GM18507 (cell line): ENCODE data around the gene MT1F.
A peak's percentile ranks its signal among the peaks of the same experiment; 100 is the strongest.

Experiments used
- DNase-seq: peaks from one replicate; pipeline ENCODE4 v3.0.0; 2011; ENCODE audit warnings: low read depth; ENCODE audit not compliant: insufficient read length; ENCODE audit errors: extremely low spot score
- FAIRE-seq: peaks from 2 replicates; lab custom pipeline; 2011; peaks lifted over from hg19 to GRCh38; lab: Jason Lieb, UNC

Gene MT1F

DNA sequence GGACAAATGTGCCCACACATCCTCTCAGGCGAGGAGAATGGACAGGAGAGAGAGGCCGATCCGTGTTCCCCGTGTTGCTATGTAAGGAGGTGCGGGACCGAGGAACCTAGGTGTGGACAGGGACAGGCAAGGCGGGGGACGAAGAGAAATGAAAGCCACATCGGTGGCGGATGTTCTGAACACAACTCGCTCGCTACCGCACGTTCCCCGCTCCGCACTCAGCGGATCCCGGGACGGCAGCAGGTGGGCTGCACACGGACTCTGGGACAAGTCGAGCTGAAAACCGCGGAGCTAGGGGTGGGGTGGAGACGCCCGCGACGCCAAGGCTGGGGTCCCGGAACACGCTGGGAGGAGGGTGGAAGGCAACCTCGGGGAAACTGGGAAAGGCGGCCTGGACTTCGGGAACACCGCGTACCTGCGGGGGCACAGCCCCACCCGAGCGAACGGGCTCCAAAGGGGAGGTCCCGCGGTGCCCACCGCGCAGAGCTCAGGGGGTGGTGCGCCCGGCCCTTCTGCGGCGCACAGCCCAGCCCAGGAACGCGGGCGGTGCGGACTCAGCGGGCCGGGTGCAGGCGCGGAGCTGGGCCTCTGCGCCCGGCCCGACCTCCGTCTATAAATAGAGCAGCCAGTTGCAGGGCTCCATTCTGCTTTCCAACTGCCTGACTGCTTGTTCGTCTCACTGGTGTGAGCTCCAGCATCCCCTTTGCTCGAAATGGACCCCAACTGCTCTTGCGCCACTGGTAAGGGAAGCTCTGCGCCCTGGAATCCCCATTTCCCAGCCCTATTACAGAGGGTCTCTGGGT lies 32.4 kb upstream of the MT1F start, which contains the start of gene MT1E:
TSS of gene MT1E (plus strand) at position 642 of the 803 bp plus-strand sequence. CDS start at position 713, 71 bp downstream.
- DNase-seq (no peak), FAIRE-seq (no peak)

DNA sequence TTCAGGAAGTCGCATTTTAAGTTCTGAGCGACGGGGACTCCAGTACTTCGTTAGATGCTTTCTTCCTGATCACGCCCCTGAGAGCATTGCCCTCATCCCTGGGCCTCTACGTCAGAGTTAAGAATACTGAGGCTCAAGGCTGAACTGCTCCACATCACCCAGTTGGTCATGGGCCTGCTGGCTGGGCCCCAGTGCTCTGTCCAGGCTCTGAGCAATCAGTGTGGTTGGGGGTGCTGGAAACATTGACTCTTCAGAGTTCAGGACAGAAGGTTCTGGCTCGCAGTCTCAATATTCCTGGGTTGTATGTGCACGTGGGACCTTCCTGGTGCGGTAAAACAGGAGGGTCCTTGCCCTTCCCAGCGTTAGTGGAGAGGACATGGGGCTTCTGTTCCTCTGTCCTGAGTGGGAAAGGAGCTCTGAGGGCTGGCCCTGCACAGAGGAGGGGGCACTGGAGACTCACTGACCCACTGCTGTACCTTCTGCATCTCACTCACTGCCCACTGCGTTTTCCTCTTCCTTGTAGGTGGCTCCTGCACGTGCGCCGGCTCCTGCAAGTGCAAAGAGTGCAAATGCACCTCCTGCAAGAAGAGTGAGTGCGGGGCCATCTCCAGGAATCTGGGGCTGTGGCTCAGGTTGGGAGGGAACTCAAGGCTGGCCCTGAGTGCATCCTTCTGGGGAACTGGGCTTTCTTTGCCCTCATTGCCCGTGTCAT lies 31.7 kb upstream of the MT1F start:
- FAIRE-seq (no peak), DNase-seq (no peak)

DNA sequence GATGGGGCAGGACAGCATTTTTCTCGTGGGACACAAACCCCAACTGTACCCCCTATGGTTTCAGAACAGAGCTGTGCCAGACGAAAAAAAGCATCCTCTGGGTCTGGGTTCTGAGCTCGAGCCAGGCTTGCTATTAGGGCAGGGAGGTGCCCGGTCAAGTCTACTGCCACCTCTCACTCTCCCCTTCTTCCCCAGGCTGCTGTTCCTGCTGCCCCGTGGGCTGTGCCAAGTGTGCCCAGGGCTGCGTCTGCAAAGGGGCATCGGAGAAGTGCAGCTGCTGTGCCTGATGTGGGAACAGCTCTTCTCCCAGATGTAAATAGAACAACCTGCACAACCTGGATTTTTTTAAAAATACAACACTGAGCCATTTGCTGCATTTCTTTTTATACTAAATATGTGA lies 31.1 kb upstream of the MT1F start:
- FAIRE-seq, result no peak
- DNase-seq, result no peak

DNA sequence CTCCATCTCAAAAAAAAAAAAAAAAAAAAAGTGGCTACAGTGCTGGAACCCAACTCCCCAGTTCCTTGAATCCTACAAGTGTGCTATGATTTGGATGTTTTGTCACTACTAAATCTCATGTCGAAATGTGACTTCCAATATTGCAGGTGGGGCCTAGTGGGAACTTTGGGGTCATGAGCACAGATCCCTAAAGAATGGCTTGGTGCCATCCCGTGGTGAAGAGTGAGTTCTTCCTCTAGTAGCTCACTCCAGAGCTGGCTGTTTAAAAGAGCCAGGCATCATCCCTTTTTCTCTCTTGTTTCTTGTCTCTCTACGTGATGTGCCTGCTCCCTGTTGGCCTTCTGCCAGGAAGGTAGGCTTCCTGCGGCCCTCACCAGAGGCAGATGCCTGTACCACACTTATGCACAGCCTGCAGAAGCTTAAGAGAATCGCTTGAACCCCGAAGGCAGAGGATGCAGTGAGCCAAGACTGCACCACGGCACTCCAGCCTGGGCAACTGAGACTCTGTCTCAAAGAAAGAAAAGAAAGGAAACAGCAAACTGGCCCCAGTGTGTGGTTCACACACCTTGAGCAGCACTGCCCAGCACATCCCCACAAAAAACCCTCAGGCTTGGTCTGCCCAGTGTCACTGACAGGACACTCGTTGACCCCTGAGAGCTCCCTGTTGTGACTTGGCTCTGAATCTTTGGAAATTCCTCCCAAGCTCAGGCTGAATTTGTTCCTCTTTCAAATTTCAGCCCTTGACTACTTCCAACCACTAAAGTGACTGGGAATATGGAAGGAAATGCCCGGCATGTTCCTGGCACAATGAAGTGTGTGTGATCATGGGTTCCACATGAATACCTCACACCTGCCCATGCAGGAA lies 29.0 kb upstream of the MT1F start:
- FAIRE-seq, result no peak

DNA sequence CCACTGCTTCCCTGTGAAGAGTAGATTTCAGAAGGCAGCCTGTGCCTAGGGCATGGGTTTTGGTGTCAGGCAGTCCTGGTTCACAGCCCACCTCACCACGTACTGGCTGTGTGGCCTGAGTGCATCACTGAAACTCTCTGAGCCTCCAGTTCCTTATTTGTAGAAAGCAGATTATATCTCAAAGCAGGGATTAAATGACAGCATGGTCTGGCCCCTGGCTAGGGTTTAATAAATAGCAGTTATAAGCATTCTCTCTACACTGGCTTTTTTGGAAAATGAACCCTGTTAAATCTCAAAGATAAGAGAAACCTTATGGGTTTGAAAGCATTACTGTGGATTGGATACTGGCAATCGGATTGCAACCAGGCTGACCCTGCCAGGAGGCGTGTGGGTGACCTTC lies 28.2 kb upstream of the MT1F start:
- no peak for FAIRE-seq
- no peak for DNase-seq

More for the DNA sequence above, 29.0 kb upstream of the MT1F start:
- DNase-seq, result no peak

DNA sequence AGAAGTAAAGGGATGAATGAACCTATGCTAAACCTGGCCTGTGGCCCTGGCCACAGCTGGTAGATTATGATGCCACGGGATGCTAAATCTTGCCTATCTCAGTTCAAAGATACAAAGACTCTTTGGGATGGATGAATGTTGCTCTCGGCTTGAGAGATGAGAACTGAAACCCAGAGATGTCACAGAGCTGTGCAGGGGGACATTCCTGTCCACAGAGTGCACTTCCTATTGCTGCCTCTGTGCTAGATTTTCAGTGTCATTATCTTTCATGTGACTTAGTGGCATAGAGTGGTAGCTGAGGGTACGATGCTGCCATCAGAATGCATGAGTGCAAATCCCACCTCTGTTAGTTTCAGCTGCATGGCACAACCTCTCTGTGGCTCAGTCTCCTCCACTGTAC lies 27.6 kb upstream of the MT1F start:
- peak; percentile 80 for FAIRE-seq
- peak; percentile 30 for DNase-seq

DNA sequence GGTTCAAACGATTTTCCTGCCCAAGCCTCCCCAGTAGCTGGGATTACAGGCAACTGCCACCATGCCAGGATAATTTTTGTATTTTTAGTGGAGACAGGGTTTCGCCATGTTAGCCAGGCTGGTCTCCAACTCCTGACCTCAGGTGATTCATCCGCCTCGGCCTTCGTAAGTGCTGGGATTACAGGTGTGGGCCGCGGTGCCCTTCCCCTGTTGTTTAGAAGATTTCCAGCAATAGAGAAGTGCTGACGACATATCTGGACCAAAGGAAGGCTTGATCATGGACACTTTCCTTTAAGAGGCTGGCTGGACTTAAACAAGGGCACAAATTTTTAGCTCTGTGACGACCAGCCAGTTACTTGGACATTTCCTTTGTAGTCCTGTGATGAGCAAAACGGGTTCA lies 26.6 kb upstream of the MT1F start:
- DNase-seq, result no peak
- no peak for FAIRE-seq

DNA sequence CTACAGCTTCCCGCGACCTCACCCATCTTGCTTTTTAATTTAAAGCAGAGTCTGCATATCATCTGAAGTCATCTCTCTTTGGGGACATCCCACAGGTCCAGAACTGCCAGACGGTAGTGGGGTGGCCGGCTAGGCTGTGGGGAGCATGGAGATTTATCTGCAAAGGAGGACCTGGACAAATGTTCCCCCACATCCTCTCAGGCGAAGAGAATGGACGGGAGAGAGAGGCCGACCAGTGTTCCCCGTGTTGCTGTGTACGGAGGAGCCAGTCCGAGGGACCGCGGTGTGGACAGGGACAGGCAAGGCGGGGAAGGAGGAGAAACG lies 26.0 kb upstream of the MT1F start:
- DNase-seq (no peak), FAIRE-seq (no peak)

DNA sequence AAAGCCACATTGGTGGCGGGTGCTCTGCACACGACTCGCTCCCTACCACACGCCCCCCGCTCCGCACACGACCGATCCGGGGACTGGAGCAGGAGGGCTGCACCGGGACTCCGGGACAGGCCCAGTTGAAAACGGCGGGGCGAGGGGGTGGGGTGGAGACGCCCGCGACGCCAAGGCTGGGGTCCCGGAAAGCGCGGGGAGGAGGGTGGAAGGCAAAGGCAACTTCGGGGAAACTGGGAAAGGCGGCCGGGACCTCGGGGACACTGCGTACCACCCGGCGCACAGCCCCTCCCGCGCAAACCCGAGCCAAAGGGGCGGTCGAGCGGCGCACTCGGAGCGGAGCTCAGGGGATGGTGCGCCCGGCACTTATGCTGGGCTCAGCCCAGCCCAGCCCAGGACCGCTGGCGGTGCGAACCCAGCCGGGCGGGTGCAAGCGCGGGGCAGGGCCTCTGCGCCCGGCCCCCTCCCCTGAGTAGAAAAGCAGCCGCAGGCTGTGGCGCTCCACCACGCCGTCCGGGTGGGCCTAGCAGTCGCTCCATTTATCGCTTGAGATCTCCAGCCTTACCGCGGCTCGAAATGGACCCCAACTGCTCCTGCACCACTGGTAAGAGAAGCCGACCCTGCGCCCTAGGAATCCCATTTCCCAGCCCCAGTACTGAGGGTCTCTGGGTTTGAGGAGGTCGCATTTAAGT lies 25.5 kb upstream of the MT1F start, which contains the start of gene MT1M:
TSS of gene MT1M (plus strand) at position 504 of the 692 bp plus-strand sequence. CDS start at position 577, 73 bp downstream.
- DNase-seq, result no peak
- FAIRE-seq, result no peak

DNA sequence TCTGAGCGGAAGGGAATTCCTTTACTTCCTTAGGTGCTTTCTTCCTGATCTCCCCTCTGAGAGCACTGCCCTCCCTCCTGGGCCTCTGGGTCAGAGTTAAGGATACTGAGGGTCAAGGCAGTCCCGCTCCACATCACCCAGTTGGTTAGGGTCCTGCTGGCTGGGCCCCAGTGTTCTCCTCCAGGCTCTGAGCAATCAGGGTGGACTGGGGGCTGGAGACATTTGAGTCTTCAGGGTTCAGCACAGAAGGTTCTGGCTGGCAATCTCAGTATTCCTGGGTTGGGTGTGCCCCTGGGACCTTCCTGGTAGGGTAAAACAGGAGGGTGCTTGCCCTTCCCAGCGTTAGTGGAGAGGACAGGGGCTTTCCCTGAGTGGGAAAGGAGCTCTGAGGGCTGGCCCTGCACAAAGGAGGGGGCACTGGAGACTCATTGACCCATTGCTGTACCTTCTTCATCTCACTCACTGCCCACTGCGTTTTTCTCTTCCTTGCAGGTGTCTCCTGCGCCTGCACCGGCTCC lies 24.9 kb upstream of the MT1F start:
- DNase-seq, result no peak
- no peak for FAIRE-seq

DNA sequence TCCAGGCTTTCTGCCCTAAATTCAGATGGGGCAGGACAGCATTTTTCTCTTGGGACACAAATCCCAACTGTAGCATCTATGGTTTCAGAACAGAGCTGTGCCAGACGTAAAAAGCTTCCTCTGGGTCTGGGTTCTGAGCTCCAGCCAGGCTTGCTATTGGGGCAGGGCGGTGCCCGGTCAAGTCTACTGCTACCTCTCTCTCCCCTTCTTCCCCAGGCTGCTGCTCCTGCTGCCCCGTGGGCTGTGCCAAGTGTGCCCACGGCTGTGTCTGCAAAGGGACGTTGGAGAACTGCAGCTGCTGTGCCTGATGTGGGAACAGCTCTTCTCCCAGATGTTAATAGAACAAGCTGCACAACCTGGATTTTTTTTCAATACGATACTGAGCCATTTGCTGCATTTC lies 24.2 kb upstream of the MT1F start:
- FAIRE-seq (no peak), DNase-seq (no peak)

DNA sequence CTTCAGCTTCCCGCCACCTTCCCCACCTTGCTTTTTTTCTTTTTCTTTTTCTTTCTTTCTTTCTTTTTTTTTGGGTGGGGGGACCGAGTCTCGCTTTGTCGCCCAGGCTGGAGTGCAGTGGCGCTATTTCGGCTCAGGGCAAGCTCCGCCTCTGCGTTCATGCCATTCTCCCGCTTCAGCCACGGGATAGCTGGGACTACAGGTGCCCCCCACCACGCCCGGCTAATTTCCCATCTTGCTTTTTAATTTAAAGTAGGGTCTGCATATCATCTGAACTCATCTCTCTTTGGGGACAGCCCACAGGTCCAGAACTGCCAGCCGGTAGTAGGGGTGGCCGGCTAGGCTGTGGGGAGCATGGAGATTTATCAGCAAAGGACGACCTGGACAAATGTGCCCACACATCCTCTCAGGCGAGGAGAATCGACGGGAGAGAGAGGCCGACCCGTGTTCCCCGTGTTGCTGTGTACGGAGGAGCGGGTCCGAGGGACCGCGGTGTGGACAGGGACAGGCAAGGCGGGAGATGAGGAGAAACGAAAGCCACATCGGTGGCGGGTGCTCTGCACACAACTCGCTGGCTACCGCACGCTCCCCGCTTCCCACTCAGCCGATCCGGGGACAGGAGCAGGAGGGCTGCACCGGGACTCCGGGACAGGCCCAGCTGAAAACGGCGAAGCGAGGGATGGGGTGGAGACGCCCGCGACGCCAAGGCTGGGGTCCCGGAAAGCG lies 22.9 kb upstream of the MT1F start:
- FAIRE-seq (no peak), DNase-seq (no peak)

DNA sequence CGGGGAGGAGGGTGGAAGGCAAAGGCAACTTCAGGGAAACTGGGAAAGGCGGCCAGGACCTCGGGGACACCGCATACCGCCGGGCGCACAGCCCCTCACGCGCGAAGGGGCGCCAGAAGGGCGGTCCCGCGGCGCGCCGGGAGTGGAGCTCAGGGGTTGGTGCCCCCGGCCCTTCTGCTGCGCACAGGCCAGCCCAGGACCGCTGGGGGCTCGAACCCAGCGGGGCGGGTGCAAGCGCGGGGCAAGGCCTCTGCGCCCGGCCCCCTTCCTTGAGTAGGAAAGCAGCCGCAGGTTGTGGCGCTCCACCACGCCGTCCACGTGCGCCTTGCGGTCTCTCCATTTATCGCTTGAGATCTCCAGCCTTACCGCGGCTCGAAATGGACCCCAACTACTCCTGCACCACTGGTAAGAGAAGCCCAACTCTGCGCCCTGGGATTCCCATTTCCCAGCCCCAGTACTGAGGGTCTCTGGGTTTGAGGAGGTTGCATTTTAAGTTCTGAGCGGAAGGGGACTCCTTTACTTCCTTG lies 22.3 kb upstream of the MT1F start:
- DNase-seq (no peak), FAIRE-seq (no peak)

DNA sequence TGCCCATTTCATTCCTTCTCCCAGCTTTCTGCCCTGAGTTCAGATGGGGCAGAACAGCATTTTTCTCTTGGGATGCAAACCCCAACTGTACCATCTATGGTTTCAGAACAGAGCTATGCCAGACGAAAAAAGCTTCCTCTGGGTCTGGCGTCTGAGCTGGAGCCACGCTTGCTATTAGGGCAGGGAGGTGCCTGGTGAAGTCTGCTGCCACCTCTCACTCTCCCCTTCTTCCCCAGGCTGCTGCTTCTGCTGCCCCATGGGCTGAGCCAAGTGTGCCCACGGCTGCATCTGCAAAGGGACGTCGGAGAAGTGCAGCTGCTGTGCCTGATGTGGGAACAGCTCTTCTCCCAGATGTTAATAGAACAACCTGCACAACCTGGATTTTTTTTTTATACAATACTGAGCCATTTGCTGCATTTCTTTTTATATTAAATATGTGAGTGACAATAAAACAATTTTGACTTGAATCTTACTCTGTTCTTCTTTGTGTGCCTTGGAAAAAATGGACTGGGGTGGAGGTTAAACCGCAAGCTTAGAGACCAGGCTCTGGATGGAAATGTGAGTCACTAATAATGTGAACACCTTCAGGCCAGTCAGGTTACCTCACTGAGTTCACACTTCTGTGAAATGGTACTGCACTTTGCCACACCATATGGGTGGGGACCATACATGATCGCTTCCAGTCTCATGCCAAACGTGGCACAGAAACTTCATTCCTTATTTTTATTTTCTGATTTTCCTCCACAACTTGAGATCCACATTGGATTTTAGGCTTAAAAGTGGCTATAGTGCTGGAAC lies 20.9 kb upstream of the MT1F start:
- FAIRE-seq (no peak), DNase-seq (no peak)

DNA sequence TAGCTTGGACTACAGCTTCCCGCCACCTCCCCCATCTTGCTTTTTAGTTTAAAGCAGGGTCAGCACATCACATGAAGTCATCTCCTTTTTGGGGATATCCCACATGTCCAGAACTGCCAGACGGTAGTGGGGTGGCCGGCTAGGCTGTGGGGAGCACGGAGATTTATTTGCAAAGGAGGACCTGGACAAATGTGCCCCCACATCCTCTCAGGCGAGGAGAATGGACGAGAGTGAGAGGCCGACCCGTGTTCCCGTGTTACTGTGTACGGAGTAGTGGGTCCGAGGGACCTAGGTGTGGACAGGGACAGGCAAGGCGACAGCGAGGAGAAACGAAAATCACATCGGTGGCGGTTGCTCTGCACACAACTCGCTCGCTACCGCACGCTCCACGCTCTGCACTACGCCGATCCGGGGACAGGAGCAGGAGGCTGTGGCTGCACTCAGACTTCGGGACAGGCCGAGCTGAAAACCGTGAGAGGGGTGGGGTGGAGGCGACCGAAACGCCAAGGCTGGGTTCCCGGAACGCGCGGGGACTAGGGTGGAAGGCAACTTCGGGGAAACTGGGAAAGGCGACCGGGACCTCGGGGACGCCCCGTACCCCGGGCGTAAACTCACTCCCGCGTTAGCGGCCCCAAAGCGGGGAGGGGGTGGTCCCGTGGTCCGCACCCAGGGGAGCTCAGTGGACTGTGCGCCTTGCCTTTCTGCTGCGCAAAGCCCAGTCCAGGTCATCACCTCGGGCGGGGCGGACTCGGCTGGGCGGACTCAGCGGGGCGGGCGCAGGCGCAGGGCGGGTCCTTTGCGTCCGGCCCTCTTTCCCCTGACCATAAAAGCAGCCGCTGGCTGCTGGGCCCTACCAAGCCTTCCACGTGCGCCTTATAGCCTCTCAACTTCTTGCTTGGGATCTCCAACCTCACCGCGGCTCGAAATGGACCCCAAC lies 19.7 kb upstream of the MT1F start, which contains the start of gene MT1A:
TSS of gene MT1A (plus strand) at position 853 of the 937 bp plus-strand sequence. CDS start at position 926, 73 bp downstream.
- FAIRE-seq (no peak), DNase-seq (no peak)

DNA sequence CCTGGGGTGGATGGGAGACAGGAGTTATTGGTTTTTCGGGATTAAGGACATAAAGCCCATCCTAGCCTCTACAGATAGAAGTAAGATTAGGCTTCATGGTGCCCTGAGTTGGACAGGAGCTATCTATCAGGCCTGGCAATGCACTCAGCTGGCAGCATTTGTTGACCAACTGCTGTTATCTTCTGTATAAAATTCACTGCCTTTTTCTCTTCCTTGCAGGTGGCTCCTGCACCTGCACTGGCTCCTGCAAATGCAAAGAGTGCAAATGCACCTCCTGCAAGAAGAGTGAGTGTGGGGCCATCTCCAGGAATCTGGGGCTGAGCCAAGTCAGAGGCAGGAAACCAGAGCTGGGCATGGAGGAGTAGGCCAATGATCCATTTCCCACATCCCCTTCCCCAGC lies 18.7 kb upstream of the MT1F start:
- no peak for DNase-seq

DNA sequence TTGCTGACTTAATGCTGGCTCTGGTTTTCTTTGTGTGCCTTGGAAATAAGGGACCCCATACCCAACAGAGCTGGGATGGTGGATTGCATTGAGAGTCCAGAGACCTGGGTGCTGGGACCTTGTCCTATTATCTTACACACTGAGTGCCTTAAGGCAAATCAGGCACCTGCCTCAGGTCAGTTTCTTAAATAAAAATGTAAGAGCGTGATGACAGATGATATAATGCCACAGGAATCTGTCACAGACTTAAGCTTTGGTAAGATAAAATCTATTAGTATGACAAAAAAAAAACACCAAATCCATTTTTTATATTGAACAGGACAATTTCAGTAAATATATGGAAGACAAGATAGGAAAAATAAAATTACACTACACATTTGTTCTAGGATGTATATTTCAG lies 17.7 kb upstream of the MT1F start:
- FAIRE-seq (no peak), DNase-seq (no peak)

More for the DNA sequence above, 18.7 kb upstream of the MT1F start:
- FAIRE-seq, result no peak
